NCI-H524 (cell line): ENCODE results near the gene MAGEA9B.
"Not testable (repeated sequence)": the region's sequence is repeated elsewhere in the genome, so short reads cannot be mapped to it uniquely, and the experiment has no call there.

Experiments
- DNase-seq, 2 experiments: peaks; one replicate each; lab custom pipeline; 2025; lab: John Stamatoyannopoulos, UW

MAGEA9B gene, protein sequence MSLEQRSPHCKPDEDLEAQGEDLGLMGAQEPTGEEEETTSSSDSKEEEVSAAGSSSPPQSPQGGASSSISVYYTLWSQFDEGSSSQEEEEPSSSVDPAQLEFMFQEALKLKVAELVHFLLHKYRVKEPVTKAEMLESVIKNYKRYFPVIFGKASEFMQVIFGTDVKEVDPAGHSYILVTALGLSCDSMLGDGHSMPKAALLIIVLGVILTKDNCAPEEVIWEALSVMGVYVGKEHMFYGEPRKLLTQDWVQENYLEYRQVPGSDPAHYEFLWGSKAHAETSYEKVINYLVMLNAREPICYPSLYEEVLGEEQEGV

DNA sequence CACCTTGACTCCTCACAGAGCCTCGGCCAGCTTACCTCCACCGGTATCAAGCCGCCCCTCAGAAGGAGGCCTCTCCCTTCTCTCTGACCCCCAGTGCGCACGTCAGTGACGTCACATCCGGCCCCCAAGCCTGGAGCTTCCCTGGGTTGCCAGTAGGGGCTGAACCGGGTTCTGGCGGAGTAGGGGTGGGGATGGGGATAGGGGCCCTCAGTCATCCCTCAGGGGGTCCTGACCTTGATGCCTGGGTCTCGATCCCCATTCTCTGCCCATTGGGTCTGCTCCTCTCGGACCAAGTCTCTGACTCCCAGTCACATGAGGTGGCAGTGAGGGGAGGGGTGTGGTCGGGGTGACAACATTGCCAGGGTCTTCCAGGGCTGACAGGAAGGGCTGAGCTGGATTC is at the start of gene MAGEA9B:
MAGEA9B (minus strand) TSS at position 101 of the 400 bp plus-strand sequence. CDS start 4,280 bp downstream, outside the sequence.
- not testable (repeated sequence) for DNase-seq

GRCh38 chrX:149633511-149633910 is 46.3 kb upstream of the MAGEA9B start:
- no peak for DNase-seq

DNA sequence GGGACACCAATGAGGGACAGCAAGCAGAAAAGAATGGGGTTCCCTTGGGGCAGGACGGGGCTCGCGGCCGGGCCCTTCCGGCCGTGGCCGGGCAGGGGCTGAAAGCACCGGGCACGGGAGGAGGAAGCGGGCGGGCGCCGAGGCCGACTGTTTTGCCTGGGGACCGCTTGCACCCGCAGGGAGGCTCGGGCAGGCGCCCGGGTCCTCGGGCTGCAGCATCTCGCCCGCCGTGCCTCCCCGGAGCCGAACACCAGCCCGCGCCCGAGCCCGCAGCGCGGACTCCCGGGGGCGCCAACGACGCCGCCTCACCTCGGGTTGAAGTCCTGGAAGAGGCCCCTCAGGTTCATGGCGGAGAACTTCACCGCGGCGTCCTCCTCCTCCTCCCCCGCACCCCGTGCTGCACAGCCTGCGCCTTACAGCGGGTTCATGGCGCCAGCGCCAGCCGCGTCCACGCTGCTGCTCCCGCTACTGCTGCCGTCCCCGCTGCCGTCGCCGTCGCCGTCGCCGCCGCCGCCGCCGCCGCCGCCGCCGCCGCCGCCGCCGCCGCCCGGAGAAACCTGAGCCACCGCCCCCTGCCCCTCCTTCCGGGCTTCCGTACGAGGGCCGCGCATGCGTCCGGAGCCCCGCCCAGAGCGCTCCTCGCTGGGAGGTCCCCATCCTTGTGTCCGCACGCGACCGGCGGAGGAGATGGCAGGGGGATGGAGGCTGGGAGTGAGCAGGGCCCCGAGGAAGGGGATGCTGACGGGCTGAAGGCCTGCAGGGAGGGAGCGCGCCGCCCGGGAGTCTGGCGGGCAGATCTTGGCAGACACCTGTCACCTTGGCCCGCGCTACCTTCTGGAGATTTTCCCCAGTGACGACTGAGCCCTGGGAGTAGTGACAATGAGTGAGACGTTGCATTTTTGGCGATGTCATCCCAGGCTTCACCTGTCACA is 44.2 kb upstream of the MAGEA9B start, which contains the start of gene TMEM185A:
TMEM185A (minus strand) TSS at position 559 of the 932 bp plus-strand sequence; CDS start at position 347, 212 bp downstream.
- DNase-seq, result peak; percentile 45 to 68

DNA sequence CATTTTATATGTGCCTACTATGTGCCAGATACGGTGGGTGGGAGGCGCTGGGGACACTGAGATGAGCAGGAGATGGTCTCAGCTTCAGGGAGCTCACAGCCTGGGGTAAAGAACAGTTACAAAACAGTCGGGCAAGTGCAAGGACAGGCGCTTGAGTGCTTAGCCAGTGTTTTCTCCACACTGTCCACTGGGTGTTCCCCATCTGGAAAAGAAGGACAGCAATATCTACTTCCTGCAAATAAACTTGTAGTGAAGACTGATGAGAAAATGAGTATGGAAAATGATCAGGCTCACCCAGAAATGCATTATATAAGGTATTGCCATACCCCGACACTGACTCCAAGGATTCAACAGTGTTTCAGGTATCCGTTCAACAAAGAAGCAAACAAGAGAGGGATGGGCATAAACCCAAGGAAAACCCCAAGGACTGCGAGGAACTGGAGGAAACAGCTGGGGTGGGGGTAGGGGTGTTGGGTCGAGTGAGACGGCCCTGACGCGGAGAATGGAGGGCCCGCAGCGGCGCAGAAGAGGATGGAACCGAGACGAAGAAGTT is 43.5 kb upstream of the MAGEA9B start:
- peak; percentile 5 to 36 for DNase-seq

GRCh38 chrX:149629730-149630387 is 42.6 kb upstream of the MAGEA9B start:
- no peak for DNase-seq

DNA sequence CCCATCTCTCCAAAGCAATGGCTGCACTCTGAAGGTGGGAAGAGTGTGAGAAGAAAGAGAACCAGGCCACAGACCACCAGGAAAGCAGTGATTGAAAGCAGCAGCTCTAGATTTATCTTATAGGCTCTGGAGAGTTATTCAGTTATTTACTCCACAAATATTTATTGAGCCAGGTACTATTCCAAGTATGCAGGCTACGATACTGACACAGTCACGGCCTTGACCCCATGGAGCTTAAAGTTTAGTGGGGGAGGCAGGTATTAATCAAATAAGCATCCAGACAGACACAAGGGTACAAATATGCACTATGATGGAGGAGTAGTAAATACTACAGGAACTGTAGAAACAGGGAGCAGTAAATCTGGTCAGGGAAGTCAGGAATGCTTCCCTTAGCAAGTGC is 41.5 kb upstream of the MAGEA9B start:
- no peak for DNase-seq

DNA sequence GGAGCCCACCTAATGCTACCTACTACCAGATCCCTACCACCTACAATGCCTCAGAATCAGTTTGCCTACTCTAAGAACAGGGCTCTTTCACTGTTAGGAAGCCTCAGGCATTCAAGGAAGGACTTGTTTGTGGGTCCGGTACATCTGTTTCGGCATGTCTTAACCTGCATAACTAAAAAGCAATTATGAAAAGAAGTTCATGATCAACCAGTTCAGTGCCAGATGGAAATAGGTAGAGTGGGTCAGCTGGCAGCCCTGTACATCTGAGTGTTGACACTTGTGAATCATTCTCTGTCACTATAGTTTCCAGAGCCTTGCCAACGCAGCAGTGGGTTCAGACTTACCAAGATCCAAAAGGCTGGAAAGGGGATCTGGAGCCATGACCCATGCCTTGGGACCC is 41.0 kb upstream of the MAGEA9B start:
- peak in 1 of 2 experiments; percentile 18 for DNase-seq

DNA sequence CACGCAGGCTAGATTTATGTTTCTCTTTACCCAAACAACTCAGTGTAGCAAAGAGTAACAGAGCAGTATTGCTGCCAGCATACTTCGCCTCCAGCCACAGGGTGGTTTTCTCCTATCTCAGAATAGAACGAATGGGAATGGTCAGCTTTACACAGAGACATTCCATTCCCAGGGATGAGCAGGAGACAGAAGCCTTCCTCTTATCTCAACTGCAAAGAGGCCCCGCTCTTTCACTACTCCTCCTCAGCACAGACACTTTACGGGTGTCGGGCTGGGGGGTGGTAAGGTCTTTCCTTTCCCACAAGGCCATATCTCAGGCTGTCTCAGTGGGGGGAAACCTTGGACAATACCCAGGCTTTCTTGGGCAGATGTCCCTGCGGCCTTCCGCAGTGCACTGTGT is 39.6 kb upstream of the MAGEA9B start:
- DNase-seq, result not testable (repeated sequence)

DNA sequence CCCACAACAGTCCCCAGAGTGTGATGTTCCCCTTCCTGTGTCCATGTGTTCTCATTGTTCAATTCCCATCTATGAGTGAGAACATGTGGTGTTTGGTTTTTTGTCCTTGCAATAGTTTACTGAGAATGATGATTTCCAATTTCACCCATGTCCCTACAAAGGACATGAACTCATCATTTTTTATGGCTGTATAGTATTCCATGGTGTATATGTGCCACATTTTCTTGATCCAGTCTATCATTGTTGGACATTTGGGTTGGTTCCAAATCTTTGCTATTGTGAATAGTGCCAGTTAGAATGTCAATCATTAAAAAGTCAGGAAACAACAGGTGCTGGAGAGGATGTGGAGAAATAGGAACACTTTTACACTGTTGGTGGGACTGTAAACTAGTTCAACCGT is 32.4 kb upstream of the MAGEA9B start:
- DNase-seq, result not testable (repeated sequence)

GRCh38 chrX:149618871-149619270 is 31.6 kb upstream of the MAGEA9B start:
- no peak for DNase-seq

GRCh38 chrX:149611623-149612175 is 24.4 kb upstream of the MAGEA9B start:
- peak in 1 of 2 experiments; percentile 9 for DNase-seq

GRCh38 chrX:149610511-149610910 is 23.3 kb upstream of the MAGEA9B start:
- no peak for DNase-seq

DNA sequence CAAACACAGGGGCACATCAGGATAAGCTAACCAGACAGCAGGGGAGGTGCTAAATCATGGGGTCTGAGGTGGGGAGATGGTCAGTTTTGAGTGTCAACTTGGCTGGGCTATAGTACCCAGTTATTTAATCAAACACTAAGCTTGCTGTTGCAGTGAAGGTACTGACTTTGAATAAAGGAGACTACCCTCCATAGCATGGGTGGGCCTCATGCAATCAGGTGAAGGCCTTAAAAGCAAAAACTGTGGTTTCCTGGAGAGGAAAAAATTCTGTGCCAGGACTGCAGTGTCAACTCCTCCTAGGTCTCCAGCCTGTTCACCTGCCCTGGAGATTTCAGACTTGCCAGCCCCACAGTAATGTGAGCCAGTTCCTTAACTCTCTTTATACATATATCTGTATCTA is 20.4 kb upstream of the MAGEA9B start:
- no peak for DNase-seq

DNA sequence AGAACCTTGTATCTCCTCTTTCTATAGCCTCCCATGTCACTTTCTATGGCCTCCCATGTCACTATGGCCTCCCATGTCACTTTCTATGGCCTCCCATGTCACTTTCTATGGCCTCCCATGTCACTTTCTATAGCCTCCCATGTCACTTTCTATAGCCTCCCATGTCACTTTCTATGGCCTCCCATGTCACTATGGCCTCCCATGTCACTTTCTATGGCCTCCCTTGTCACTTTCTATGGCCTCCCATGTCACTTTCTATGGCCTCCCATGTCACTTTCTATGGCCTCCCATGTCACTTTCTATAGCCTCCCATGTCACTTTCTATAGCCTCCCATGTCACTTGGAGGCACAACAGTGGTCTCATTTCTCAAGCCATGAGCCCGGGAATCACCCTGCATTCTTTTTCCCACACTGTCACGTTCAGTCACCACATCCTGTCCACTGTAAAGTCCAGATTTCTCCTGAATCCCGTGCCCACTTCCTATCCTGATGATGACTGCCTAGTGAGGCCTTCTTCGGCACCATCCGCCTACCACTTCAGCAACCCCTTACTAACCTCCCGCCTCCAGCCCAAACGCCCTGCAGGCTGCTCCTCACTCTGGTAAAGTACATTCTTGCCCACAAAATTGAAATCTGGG is 18.1 kb upstream of the MAGEA9B start:
- not testable (repeated sequence) for DNase-seq

GRCh38 chrX:149598603-149599002 is 11.3 kb upstream of the MAGEA9B start:
- DNase-seq, result not testable (repeated sequence)

DNA sequence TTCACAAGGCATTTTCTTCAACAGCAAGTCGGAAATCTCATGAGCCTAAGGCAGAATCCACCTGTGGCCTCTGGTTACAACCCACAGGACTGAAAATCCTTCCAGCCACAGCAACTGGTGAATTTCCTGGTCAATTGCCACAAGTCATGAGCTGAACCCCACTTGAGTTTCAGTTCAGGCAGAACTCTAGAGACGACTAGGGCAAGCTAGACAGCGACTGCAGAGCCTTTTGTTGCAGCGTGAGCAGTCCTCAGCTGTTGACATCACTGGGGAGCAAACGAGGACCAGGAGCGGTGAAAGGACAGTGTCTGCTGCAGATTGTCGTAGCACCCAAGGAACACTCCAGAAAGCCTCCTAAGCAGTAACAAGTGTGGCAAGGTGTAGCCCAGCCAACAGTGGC is 8.7 kb upstream of the MAGEA9B start:
- not testable (repeated sequence) for DNase-seq

- DNase-seq, result not testable (repeated sequence)
Measured at GRCh38 chrX:149595214-149595613, 8.0 kb upstream of the MAGEA9B start, which contains the start of gene HSFX2. Gene HSFX2, minus strand, starts transcription at chrX:149595314. Its CDS starts 614 bp downstream, at chrX:149594700.

DNA sequence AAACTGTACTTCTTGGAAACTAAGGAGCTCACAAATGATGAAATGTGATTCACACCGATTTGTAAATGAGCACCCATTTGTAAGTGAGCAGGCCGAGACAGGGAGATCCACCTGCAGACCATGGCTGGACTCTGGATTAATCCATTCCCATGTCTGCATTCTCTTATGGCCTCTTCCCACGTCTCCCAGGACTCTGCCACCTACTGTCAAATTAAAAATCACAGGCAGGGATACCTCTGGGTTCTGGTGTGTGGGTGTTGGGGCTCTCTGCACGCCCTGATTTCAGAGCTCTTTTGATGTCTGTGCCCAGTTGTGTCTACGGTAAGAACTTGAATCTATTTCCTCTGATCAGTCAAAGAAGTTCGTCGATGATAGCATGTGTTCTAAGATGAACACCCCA is 3.7 kb upstream of the MAGEA9B start:
- DNase-seq, result not testable (repeated sequence)

GRCh38 chrX:149585631-149586030 is 1.6 kb downstream of the MAGEA9B start:
- not testable (repeated sequence) for DNase-seq

DNA sequence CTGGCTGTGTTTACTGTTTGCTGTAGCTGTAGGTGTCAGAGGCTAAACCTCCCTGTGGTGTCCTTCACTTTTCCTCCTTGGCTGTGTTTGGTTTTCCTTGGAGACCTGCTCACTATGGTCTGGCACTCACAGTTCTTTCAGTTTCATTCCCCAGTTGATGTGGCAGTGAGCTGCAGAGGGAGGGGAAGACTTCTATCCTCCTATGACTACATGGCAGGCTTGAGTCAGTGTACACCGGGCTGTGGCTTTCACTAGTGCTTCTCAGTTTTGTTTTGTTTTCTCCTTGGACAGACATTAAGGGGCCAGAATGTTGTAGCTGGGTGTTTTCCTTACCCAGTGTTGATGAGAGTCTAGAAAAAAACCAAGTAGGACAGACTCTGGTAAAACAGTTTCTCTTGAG is 13.8 kb downstream of the MAGEA9B start:
- DNase-seq, result not testable (repeated sequence)

DNA sequence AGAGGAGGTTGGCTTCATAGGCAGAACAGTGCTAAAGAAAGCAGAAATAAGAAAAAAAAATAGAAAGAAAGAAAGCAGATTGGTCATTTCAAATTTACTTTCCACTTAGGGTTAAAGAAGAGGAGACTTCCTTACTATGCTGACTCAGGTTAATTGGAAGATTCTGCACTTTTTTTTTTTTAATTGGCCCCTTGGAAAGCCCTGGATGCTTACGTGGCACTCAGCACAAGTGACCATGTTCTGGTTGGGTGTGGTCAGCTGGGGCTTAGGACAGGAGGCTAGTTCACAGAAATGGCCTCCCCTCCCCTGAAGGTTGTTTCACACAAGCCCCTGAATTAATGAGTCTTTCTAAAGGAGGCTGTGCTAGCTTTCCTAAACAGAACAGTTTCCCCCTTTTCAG is 14.5 kb downstream of the MAGEA9B start:
- no peak for DNase-seq
